CD14-positive monocyte (primary cell): ENCODE data around the gene SLC2A9. TPM values are rescaled to one million over a fixed set of nuclear protein-coding genes. Genes with fewer than 3 reads are reported as not detected.

Experiments
- DNase-seq, 3 donors: peaks; one replicate each; pipeline ENCODE4 v3.0.0-alpha.2; 2011 to 2022
- H2AFZ ChIP-seq: 2 replicates; pipeline ENCODE4 v1.6.0; 2012; ENCODE audit warnings: mild to moderate bottlenecking, low read depth, low read length, inconsistent platforms; ENCODE audit not compliant: insufficient read depth, poor library complexity, severe bottlenecking
- H3K27ac ChIP-seq, 2 donors: 1 replicate in 1 of 2; 2 replicates in 1 of 2; pipeline ENCODE4 v1.5.1; 2012 to 2013; ENCODE audit warnings: low read length in 2 of 2, control low read depth in 1 of 2, inconsistent platforms in 1 of 2, low read depth in 1 of 2, mild to moderate bottlenecking in 1 of 2
- H3K27me3 ChIP-seq, 2 donors: one replicate each; pipeline versions ENCODE4 v1.6.0 to v1.6.1; 2011 to 2013; ENCODE audit warnings: low read length in 2 of 2; ENCODE audit not compliant: control insufficient read depth in 2 of 2, insufficient read depth in 2 of 2
- H3K36me3 ChIP-seq, 2 donors: replicated peaks in 1 of 2; 1 replicate in 1 of 2; 2 replicates in 1 of 2; pipeline versions ENCODE4 v1.5.1 to v1.6.1; 2012 to 2013; ENCODE audit warnings: low read length in 2 of 2, control low read depth in 1 of 2, inconsistent platforms in 1 of 2, mild to moderate bottlenecking in 1 of 2; ENCODE audit not compliant: insufficient read depth in 2 of 2, control insufficient read depth in 1 of 2
- H3K4me1 ChIP-seq, 2 donors: 1 replicate in 1 of 2; 2 replicates in 1 of 2; pipeline versions ENCODE4 v1.5.1 to v1.6.1; 2012 to 2013; ENCODE audit warnings: low read length in 2 of 2, control low read depth in 1 of 2, inconsistent platforms in 1 of 2, mild to moderate bottlenecking in 1 of 2, moderate library complexity in 1 of 2; ENCODE audit not compliant: insufficient read depth in 2 of 2, control insufficient read depth in 1 of 2
- H3K4me2 ChIP-seq: replicated peaks from 2 replicates; pipeline ENCODE3; 2012; ENCODE audit warnings: low read length, moderate library complexity, mild to moderate bottlenecking; ENCODE audit not compliant: poor library complexity, severe bottlenecking; ENCODE audit errors: extremely low read depth
- H3K4me3 ChIP-seq, 3 experiments: fragments of 200-600 bp in 1 of 3; sonication (generic) in 1 of 3; replicated peaks in 1 of 3; 1 replicate in 2 of 3; 2 replicates in 1 of 3; pipeline ENCODE4 v1.5.1; 2011 to 2013; ENCODE audit warnings: low read length in 3 of 3, mild to moderate bottlenecking in 3 of 3, control low read depth in 2 of 3, low read depth in 2 of 3, inconsistent platforms in 1 of 3, moderate library complexity in 1 of 3
- H3K79me2 ChIP-seq: 2 replicates; pipeline ENCODE4 v1.6.0; 2012; ENCODE audit warnings: mild to moderate bottlenecking, control low read depth, inconsistent platforms, low read length, moderate library complexity; ENCODE audit not compliant: insufficient read depth
- H3K9ac ChIP-seq: 2 replicates; pipeline ENCODE4 v1.6.0; 2017; ENCODE audit warnings: low read length, mild to moderate bottlenecking; ENCODE audit not compliant: insufficient read depth, poor library complexity, severe bottlenecking
- H3K9me3 ChIP-seq, 2 donors: replicated peaks in 1 of 2; 1 replicate in 1 of 2; 2 replicates in 1 of 2; pipeline versions ENCODE4 v1.5.1 to v1.6.1; 2012 to 2013; ENCODE audit warnings: low read length in 2 of 2, control low read depth in 1 of 2; ENCODE audit not compliant: control insufficient read depth in 1 of 2, insufficient read depth in 1 of 2
- H4K20me1 ChIP-seq: 2 replicates; pipeline ENCODE4 v1.6.0; 2012; ENCODE audit warnings: mild to moderate bottlenecking, low read length, control low read depth, moderate library complexity; ENCODE audit not compliant: insufficient read depth
- H3K27ac Mint-ChIP-seq, 7 donors: one replicate each; pipeline ENCODE4 v1.8.0; 2020; ENCODE audit warnings: mild to moderate bottlenecking in 7 of 7, mixed read lengths in 7 of 7, moderate library complexity in 6 of 7, inconsistent platforms in 2 of 7
- H3K27me3 Mint-ChIP-seq, 3 donors: one replicate each; pipeline ENCODE4 v1.8.0; 2021 to 2022; ENCODE audit warnings: low read depth in 3 of 3, mild to moderate bottlenecking in 3 of 3, mixed read lengths in 3 of 3, moderate library complexity in 3 of 3, inconsistent platforms in 1 of 3
- H3K36me3 Mint-ChIP-seq, 2 donors: one replicate each; pipeline ENCODE4 v1.8.0; 2020; ENCODE audit warnings: mixed read lengths in 2 of 2, inconsistent platforms in 1 of 2, mild to moderate bottlenecking in 1 of 2
- H3K4me1 Mint-ChIP-seq: one replicate; pipeline ENCODE4 v1.8.0; 2020; ENCODE audit warnings: mild to moderate bottlenecking, mixed read lengths
- H3K4me3 Mint-ChIP-seq, 2 donors: one replicate each; pipeline ENCODE4 v1.8.0; 2020; ENCODE audit warnings: mild to moderate bottlenecking in 2 of 2, mixed read lengths in 2 of 2, moderate library complexity in 1 of 2
- H3K9me3 Mint-ChIP-seq, 7 donors: one replicate each; pipeline ENCODE4 v1.8.0; 2020 to 2022; ENCODE audit warnings: mixed read lengths in 7 of 7, mild to moderate bottlenecking in 6 of 7, moderate library complexity in 6 of 7, inconsistent platforms in 2 of 7
- WGBS: methylation state at CpG from one replicate; pipeline ENCODE4 v1.1.5; 2013; ENCODE audit warnings: missing lambda C conversion rate; ENCODE audit not compliant: insufficient coverage; 5-methylcytosine and 5-hydroxymethylcytosine counted together
- intact Hi-C, 2 donors: fragments of 100-400 bp; cut with micrococcal nuclease; formaldehyde crosslinking; loops; one replicate each; pipeline versions ENCODE4 v1.15.0 to v1.15.1; 2023
- polyA plus RNA-seq, 3 donors: library from polyadenylated mRNA; depleted of rRNA in 1 of 3; unstranded in 2 of 3; stranded (reverse) in 1 of 3; fragments of 300-500 nt in 2 of 3; fragments of >200 nt in 1 of 3; fragmentation: Illumina TruSeq in 2 of 3; gene quantifications; 1 replicate in 2 of 3; 2 replicates in 1 of 3; pipeline ENCODE4 v1.2.3, GENCODE V29; 2012 to 2021
- TF ChIP-seq, protein P1 (sequence below): fragments of 200-600 bp; IDR thresholded peaks from one replicate; pipeline ENCODE4 v1.8.0; 2022; ENCODE audit warnings: antibody characterized with exemption, mild to moderate bottlenecking

Gene SLC2A9
- polyA plus RNA-seq, 3 donors = 27.3 to 38.6 (median 34.7) TPM

DNA sequence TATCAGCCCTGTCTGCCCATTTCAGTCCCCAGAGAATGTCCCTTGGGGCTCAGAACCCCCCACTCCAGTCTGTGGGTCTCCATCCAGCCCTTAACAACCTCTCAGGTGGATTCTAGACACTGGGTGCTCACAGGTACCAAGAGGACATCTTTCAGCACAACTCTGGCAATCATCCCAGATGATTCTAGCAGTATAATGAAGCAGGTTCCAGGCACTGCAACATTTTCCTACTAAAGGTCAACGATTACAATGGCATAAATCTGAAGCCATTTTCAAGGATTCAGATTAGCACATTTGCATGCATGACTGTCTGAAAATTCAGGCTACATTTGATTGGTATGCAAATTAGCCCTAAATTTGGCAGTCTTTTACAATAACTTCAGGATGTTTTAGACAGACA lies 10.0 kb downstream of the SLC2A9 start:
- peaks cover 73% of the 10 kb centered on the region for H3K79me2 ChIP-seq
- no peak overlapping the region for H3K4me2 ChIP-seq
- H2AFZ ChIP-seq = no peak overlapping the region
- Mint-ChIP-seq H3K4me3 (no peak overlapping the region), H3K27ac (peak overlapping the region in 4 of 7 donors; percentile 20 to 58 (median 30)), H3K36me3 (peaks cover 56 to 76% of the 10 kb centered on the region in 2 donors), H3K9me3 (no peaks in the 10 kb centered on the region), H3K27me3 (peaks cover 0 to 2% (median 0%) of the 10 kb centered on the region in 3 donors), H3K4me1 (peaks cover 43% of the 10 kb centered on the region)
- peaks cover 85% of the 10 kb centered on the region for H4K20me1 ChIP-seq
- WGBS = no CpG with 5 or more reads among the region's 1 CpG
- peaks cover 15 to 20% of the 10 kb centered on the region in 2 donors for H3K4me1 ChIP-seq
- no peaks in the 10 kb centered on the region for H3K9me3 ChIP-seq
- intact Hi-C loops = no loop called here
- no peak overlapping the region for H3K4me3 ChIP-seq
- TF ChIP-seq, protein P1, sequence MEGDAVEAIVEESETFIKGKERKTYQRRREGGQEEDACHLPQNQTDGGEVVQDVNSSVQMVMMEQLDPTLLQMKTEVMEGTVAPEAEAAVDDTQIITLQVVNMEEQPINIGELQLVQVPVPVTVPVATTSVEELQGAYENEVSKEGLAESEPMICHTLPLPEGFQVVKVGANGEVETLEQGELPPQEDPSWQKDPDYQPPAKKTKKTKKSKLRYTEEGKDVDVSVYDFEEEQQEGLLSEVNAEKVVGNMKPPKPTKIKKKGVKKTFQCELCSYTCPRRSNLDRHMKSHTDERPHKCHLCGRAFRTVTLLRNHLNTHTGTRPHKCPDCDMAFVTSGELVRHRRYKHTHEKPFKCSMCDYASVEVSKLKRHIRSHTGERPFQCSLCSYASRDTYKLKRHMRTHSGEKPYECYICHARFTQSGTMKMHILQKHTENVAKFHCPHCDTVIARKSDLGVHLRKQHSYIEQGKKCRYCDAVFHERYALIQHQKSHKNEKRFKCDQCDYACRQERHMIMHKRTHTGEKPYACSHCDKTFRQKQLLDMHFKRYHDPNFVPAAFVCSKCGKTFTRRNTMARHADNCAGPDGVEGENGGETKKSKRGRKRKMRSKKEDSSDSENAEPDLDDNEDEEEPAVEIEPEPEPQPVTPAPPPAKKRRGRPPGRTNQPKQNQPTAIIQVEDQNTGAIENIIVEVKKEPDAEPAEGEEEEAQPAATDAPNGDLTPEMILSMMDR = no peak
- peaks cover 44 to 88% of the 10 kb centered on the region in 2 donors for H3K36me3 ChIP-seq
- no peak for DNase-seq
- no peaks in the 10 kb centered on the region for H3K27me3 ChIP-seq
- no peak overlapping the region for H3K9ac ChIP-seq
- no peak overlapping the region for H3K27ac ChIP-seq

DNA sequence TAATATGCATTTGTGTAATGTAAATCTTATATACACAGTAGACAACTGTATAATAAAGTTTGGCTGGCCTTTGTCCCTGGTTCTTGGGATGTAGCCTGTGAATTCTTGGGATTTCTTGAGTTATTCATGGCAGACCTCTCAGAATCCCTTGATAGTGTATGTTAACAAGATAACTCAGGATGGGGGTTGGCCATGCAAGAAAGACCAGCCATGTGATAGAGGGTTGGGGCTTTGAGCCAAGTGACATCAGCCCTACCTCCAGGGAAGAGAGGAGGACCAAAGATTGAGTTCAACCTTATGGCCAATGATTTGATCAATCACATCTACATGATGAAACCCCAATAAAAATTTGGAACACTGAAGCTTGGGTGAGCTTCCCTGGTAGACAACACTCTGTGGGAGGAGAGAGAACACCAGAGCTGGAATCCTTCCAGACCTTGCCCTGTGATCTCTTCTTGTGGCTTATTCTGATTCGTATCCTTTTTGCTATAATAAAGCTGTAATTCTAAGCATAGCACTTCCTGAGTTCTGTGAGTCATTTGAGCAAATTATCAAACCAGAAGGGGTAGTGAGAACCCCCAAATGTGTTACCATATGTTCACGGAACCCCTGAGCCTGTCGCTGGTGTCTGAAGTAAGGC lies 11.3 kb downstream of the SLC2A9 start:
- H3K4me2 ChIP-seq = no peak overlapping the region
- H3K27me3 ChIP-seq = no peaks in the 10 kb centered on the region
- H3K4me3 Mint-ChIP-seq = no peak overlapping the region
- no peak overlapping the region for H2AFZ ChIP-seq
- intact Hi-C loops = no loop called here
- H3K79me2 ChIP-seq = peaks cover 76% of the 10 kb centered on the region
- WGBS = 71% methylated on average over 3 of the region's 3 CpGs
- H3K9ac ChIP-seq = no peak overlapping the region
- no peaks in the 10 kb centered on the region for H3K9me3 ChIP-seq
- H3K9me3 Mint-ChIP-seq = no peaks in the 10 kb centered on the region
- no peak overlapping the region for H3K4me3 ChIP-seq
- peaks cover 45 to 66% of the 10 kb centered on the region in 2 donors for H3K36me3 Mint-ChIP-seq
- H3K4me1 ChIP-seq = peaks cover 28 to 32% of the 10 kb centered on the region in 2 donors
- peaks cover 73% of the 10 kb centered on the region for H4K20me1 ChIP-seq
- peaks cover 54% of the 10 kb centered on the region for H3K4me1 Mint-ChIP-seq
- no peak overlapping the region for H3K27ac ChIP-seq
- no peak for DNase-seq
- H3K27ac Mint-ChIP-seq = peak overlapping the region in 2 of 7 donors; percentile 38 to 69
- TF ChIP-seq, protein P1 = no peak
- H3K36me3 ChIP-seq = peaks cover 32 to 80% of the 10 kb centered on the region in 2 donors
- H3K27me3 Mint-ChIP-seq = peaks cover 0 to 2% (median 0%) of the 10 kb centered on the region in 3 donors
